Fibroblast of lung (primary cell): ENCODE results near the gene KLK14. TPM values are rescaled to one million over a fixed set of nuclear protein-coding genes. Genes with fewer than 3 reads are reported as not detected.

ENCODE experiments used
- DNase-seq, 2 donors: peaks; one replicate each; pipeline versions ENCODE4 v3.0.0 to v3.0.0-alpha.2; 2010; ENCODE audit warnings: low read depth in 2 of 2
- H2AFZ ChIP-seq: 2 replicates; pipeline ENCODE4 v1.5.1; 2012; ENCODE audit warnings: low read length, control low read depth, inconsistent platforms
- H3K27ac ChIP-seq: 2 replicates; pipeline ENCODE4 v1.5.1; 2011; ENCODE audit warnings: low read length, control low read depth; ENCODE audit not compliant: insufficient read depth
- H3K27me3 ChIP-seq: 2 replicates; pipeline ENCODE4 v1.5.1; 2011; ENCODE audit warnings: mild to moderate bottlenecking, low read length; ENCODE audit not compliant: control insufficient read depth, insufficient read depth
- H3K36me3 ChIP-seq: 2 replicates; pipeline ENCODE4 v1.5.1; 2011; ENCODE audit warnings: low read length; ENCODE audit not compliant: control insufficient read depth, insufficient read depth
- H3K4me1 ChIP-seq: 2 replicates; pipeline ENCODE4 v1.5.1; 2011; ENCODE audit warnings: low read length; ENCODE audit not compliant: control insufficient read depth, insufficient read depth; ENCODE audit errors: extremely low read depth
- H3K4me2 ChIP-seq: 2 replicates; pipeline ENCODE4 v1.5.1; 2011; ENCODE audit warnings: low read length, control low read depth; ENCODE audit not compliant: insufficient read depth; ENCODE audit errors: extremely low read depth
- H3K4me3 ChIP-seq, 4 experiments: fragments of 200-600 bp in 1 of 4; sonication (generic) in 1 of 4; replicated peaks in 1 of 4; 2 replicates each; pipeline ENCODE4 v1.5.1; 2011 to 2016; ENCODE audit warnings: low read length in 4 of 4, low read depth in 3 of 4, mild to moderate bottlenecking in 3 of 4, control low read depth in 2 of 4, inconsistent platforms in 1 of 4, mixed read lengths in 1 of 4; ENCODE audit not compliant: insufficient read depth in 1 of 4; ENCODE audit errors: control extremely low read depth in 1 of 4
- H3K79me2 ChIP-seq: 2 replicates; pipeline ENCODE4 v1.5.1; 2012; ENCODE audit warnings: mild to moderate bottlenecking, low read length, inconsistent platforms; ENCODE audit not compliant: control insufficient read depth, insufficient read depth
- H3K9ac ChIP-seq: 2 replicates; pipeline ENCODE4 v1.5.1; 2011; ENCODE audit warnings: mild to moderate bottlenecking, low read length, control low read depth; ENCODE audit not compliant: insufficient read depth
- H3K9me3 ChIP-seq: 2 replicates; pipeline ENCODE4 v1.5.1; 2012; ENCODE audit warnings: low read depth, low read length; ENCODE audit not compliant: control insufficient read depth, insufficient read depth
- H4K20me1 ChIP-seq: 2 replicates; pipeline ENCODE4 v1.5.1; 2011; ENCODE audit warnings: low read length; ENCODE audit not compliant: control insufficient read depth, insufficient read depth; ENCODE audit errors: extremely low read depth
- CTCF ChIP-seq, 2 donors: IDR thresholded peaks in 1 of 2; conservative IDR thresholded peaks in 1 of 2; 1 replicate in 1 of 2; 2 replicates in 1 of 2; pipeline ENCODE4 v1.5.1; 2011 to 2012; ENCODE audit warnings: low read length in 2 of 2, control low read depth in 1 of 2, inconsistent platforms in 1 of 2, low read depth in 1 of 2, mild to moderate bottlenecking in 1 of 2
- EZH2 ChIP-seq: IDR thresholded peaks from 2 replicates; pipeline ENCODE4 v1.5.1; 2012; ENCODE audit warnings: low read length, control low read depth, mild to moderate bottlenecking; ENCODE audit errors: missing control alignments
- polyA plus RNA-seq, 2 donors: library from polyadenylated mRNA; depleted of rRNA in 1 of 2; stranded (reverse) in 1 of 2; unstranded in 1 of 2; fragments of >200 nt; gene quantifications; 2 replicates each; pipeline ENCODE4 v1.2.1, GENCODE V29; 2011 to 2012; ENCODE audit warnings: missing spikeins in 1 of 2
- total RNA-seq: library from RNA; depleted of rRNA; stranded (reverse); fragments of >200 nt; gene quantifications from 2 replicates; pipeline ENCODE4 v1.2.1, GENCODE V29; 2014

KLK14 gene
- total and polyA plus RNA-seq, 2 donors (not counting 1 experiment from before 2014, with no cell fraction given), result not detected

- no peak for TF ChIP-seq CTCF (conservative IDR thresholded peaks at IDR 0.05 in 1 of 2, IDR thresholded peaks at IDR 0.05 in 1 of 2; ENCODE audit: low read depth in 1 of 2, low read length in 2 of 2)
- TF ChIP-seq EZH2, result no peak
- H3K27ac ChIP-seq, result no peak overlapping the region
- H3K9me3 ChIP-seq, result no peaks in the 10 kb centered on the region
- no peaks in the 10 kb centered on the region for H3K4me1 ChIP-seq
- no peaks in the 10 kb centered on the region for H3K27me3 ChIP-seq
- no peaks in the 10 kb centered on the region for H3K36me3 ChIP-seq
- H3K79me2 ChIP-seq, result no peaks in the 10 kb centered on the region
- no peaks in the 10 kb centered on the region for H4K20me1 ChIP-seq
- no peak overlapping the region for H3K4me3 ChIP-seq
- H3K4me2 ChIP-seq, result no peak overlapping the region
- no peak overlapping the region for H2AFZ ChIP-seq
- no peak for DNase-seq
- no peak overlapping the region for H3K9ac ChIP-seq
Observed at GRCh38 chr19:51125421-51126075, 42.9 kb upstream of the KLK14 start.

GRCh38 chr19:51124729-51125128 lies 42.0 kb upstream of the KLK14 start, which contains the start of gene SIGLEC9:
TSS of gene SIGLEC9 (plus strand) at chr19:51124906. CDS start at chr19:51124975, 69 bp downstream.
- Histone ChIP-seq H3K27ac (no peak within 1 kb of the TSS), H2AFZ (no peak within 1 kb of the TSS), H3K9me3 (no peaks in the 10 kb centered on the region), H3K4me2 (no peak within 1 kb of the TSS), H3K4me3 (no peak within 1 kb of the TSS), H3K9ac (no peak within 1 kb of the TSS), H3K79me2 (no peaks in the 10 kb centered on the region), H3K4me1 (no peaks in the 10 kb centered on the region), H3K36me3 (no peaks in the 10 kb centered on the region), H3K27me3 (no peaks in the 10 kb centered on the region), H4K20me1 (no peaks in the 10 kb centered on the region)
- no peak for TF ChIP-seq CTCF (conservative IDR thresholded peaks at IDR 0.05 in 1 of 2, IDR thresholded peaks at IDR 0.05 in 1 of 2; ENCODE audit: low read depth in 1 of 2, low read length in 2 of 2)
- no peak for DNase-seq

- Histone ChIP-seq H4K20me1 (no peaks in the 10 kb centered on the region), H3K9ac (no peak overlapping the region), H2AFZ (no peak overlapping the region), H3K4me1 (no peaks in the 10 kb centered on the region), H3K4me3 (no peak overlapping the region), H3K4me2 (no peak overlapping the region), H3K79me2 (no peaks in the 10 kb centered on the region), H3K27ac (no peak overlapping the region), H3K9me3 (no peaks in the 10 kb centered on the region), H3K36me3 (no peaks in the 10 kb centered on the region), H3K27me3 (no peaks in the 10 kb centered on the region)
- TF ChIP-seq CTCF (conservative IDR thresholded peaks at IDR 0.05 in 1 of 2, IDR thresholded peaks at IDR 0.05 in 1 of 2; ENCODE audit: low read depth in 1 of 2, low read length in 2 of 2) (no peak), EZH2 (no peak)
- DNase-seq, result no peak
Observed at GRCh38 chr19:51124216-51124615, 41.5 kb upstream of the KLK14 start.
